ENCODE measurements around the gene CROT. TPM values are rescaled to one million over a fixed set of nuclear protein-coding genes. Genes with fewer than 3 reads are reported as not detected.

The CROT gene
- total RNA-seq, 1 donor from 2014 or later: 11.1 TPM

DNA sequence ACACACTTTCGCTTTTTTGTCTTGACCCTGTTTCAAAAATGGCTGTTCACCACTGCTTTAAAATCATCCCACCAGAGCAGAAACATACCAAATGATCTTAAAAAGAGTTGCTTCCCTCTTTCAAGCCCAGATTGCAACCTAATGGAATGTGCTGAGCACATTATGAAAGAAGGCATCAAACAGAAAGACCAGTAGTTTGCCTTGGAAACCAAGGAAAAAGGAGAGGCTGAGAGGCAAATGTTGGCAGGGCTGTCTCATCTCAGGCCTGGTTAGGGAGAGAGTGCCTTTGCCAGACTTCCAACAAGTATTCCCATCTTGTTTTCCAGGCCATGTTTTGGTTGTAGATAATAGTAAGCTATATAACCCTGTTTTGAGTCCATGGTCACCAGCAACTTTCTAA lies 65.7 kb downstream of the CROT start:
- no peak for TF ChIP-seq CTCF (IDR thresholded peaks at IDR 0.05; ENCODE audit: unreplicated experiment)
- Mint-ChIP-seq H3K4me1 (ENCODE audit: unreplicated experiment) (no peaks in the 10 kb centered on the region), H3K27me3 (ENCODE audit: unreplicated experiment) (peaks cover 2% of the 10 kb centered on the region), H3K4me3 (ENCODE audit: unreplicated experiment) (no peak overlapping the region), H3K36me3 (ENCODE audit: low read depth, unreplicated experiment) (no peaks in the 10 kb centered on the region), H3K27ac (ENCODE audit: unreplicated experiment) (no peak overlapping the region), H3K9me3 (ENCODE audit: unreplicated experiment) (no peaks in the 10 kb centered on the region)
- no peak for DNase-seq (ENCODE audit: low spot score)

DNA sequence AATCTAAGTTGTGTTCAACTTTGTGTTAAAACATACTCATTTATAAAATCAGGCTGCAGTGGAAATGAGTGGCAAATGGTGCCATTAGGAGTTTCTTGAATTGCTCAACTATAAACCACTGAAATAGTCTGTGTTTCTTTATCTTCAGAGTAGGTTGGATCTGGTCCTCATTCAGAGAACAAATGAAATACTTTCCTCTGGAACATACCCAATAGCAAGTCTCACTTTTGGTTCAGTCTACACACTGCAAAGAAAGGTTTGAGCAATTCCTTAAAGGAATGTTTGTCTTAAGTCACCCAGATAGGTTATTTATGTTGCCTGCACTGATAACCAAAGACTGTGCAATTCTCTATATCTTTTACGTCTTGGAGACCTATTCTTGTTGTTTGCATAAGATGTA lies 67.6 kb downstream of the CROT start:
- Mint-ChIP-seq H3K4me3 (ENCODE audit: unreplicated experiment) (no peak overlapping the region), H3K27me3 (ENCODE audit: unreplicated experiment) (peaks cover 2% of the 10 kb centered on the region), H3K4me1 (ENCODE audit: unreplicated experiment) (no peaks in the 10 kb centered on the region), H3K27ac (ENCODE audit: unreplicated experiment) (no peak overlapping the region), H3K9me3 (ENCODE audit: unreplicated experiment) (no peaks in the 10 kb centered on the region), H3K36me3 (ENCODE audit: low read depth, unreplicated experiment) (no peaks in the 10 kb centered on the region)
- DNase-seq (ENCODE audit: low spot score): no peak
- TF ChIP-seq CTCF (IDR thresholded peaks at IDR 0.05; ENCODE audit: unreplicated experiment): no peak

- no peaks in the 10 kb centered on the region for H3K4me1 Mint-ChIP-seq (ENCODE audit: unreplicated experiment)
- no peaks in the 10 kb centered on the region for H3K9me3 Mint-ChIP-seq (ENCODE audit: unreplicated experiment)
- H3K36me3 Mint-ChIP-seq (ENCODE audit: low read depth, unreplicated experiment): no peaks in the 10 kb centered on the region
- no peak for TF ChIP-seq CTCF (IDR thresholded peaks at IDR 0.05; ENCODE audit: unreplicated experiment)
- no peak for DNase-seq (ENCODE audit: low spot score)
- no peak overlapping the region for H3K4me3 Mint-ChIP-seq (ENCODE audit: unreplicated experiment)
- peaks cover 2% of the 10 kb centered on the region for H3K27me3 Mint-ChIP-seq (ENCODE audit: unreplicated experiment)
- no peak overlapping the region for H3K27ac Mint-ChIP-seq (ENCODE audit: unreplicated experiment)
Observed at GRCh38 chr7:87413951-87414793, 68.7 kb downstream of the CROT start.

GRCh38 chr7:87414794-87415188 lies 69.3 kb downstream of the CROT start:
- Mint-ChIP-seq H3K9me3 (ENCODE audit: unreplicated experiment) (no peaks in the 10 kb centered on the region), H3K27me3 (ENCODE audit: unreplicated experiment) (peaks cover 2% of the 10 kb centered on the region), H3K36me3 (ENCODE audit: low read depth, unreplicated experiment) (no peaks in the 10 kb centered on the region), H3K27ac (ENCODE audit: unreplicated experiment) (no peak overlapping the region), H3K4me1 (ENCODE audit: unreplicated experiment) (no peaks in the 10 kb centered on the region), H3K4me3 (ENCODE audit: unreplicated experiment) (no peak overlapping the region)
- no peak for TF ChIP-seq CTCF (IDR thresholded peaks at IDR 0.05; ENCODE audit: unreplicated experiment)
- DNase-seq (ENCODE audit: low spot score): no peak
